HepG2 (cell line): ENCODE results near the gene YPEL5. TPM values are rescaled to one million over a fixed set of nuclear protein-coding genes. Genes with fewer than 3 reads are reported as not detected.

Source experiments
- ATAC-seq: fragments of 200-7000 bp; cut with Tn5 transposase; 3 replicates; pipeline ENCODE4 v1.9.1; 2020; ENCODE audit warnings: mild to moderate bottlenecking, moderate library complexity
- BruUV-seq: library from RNA; stranded (reverse); fragments of 400-500 nt; replicated peaks from 2 replicates; lab custom pipeline; 2021; lab: Mats Ljungman, UMichigan
- CTCF ChIA-PET: fragments of 300-600 bp; formaldehyde crosslinking; extraction: SDS; loops from one replicate; lab custom pipeline; 2021; ENCODE audit warnings: low total read pairs, inconsistent platforms, low intra/inter-chr PET ratio; lab: Yijun Ruan, JAX
- POLR2A ChIA-PET: fragments of 350-600 bp; sonication (Branson Sonifier 250); formaldehyde crosslinking; loops from one replicate; lab custom pipeline; 2020; ENCODE audit warnings: antibody characterized with exemption, inconsistent platforms; lab: Yijun Ruan, JAX
- DNase-seq: peaks from one replicate; pipeline ENCODE4 v3.0.0-alpha.2; 2015; ENCODE audit warnings: low spot score
- FAIRE-seq: peaks from 3 replicates; lab custom pipeline; 2011; peaks lifted over from hg19 to GRCh38; lab: Jason Lieb, UNC
- H2AFZ ChIP-seq: one replicate; pipeline ENCODE4 v1.6.1; 2011; ENCODE audit warnings: low read length, inconsistent platforms
- H3K27ac ChIP-seq: fragments of 300-600 bp; 3 replicates; pipeline ENCODE4 v1.8.0; 2011; ENCODE audit warnings: mixed run types, mild to moderate bottlenecking, mixed read lengths, low read length, inconsistent platforms; ENCODE audit not compliant: insufficient read depth; ENCODE audit errors: extremely low read length
- H3K27me3 ChIP-seq, 2 experiments: fragments of 200-600 bp in 1 of 2; 2 replicates in 1 of 2; 3 replicates in 1 of 2; pipeline versions ENCODE4 v1.6.0 to v1.8.0; 2011; ENCODE audit warnings: low read length in 2 of 2, mild to moderate bottlenecking in 2 of 2, moderate library complexity in 2 of 2, inconsistent platforms in 1 of 2; ENCODE audit not compliant: insufficient read depth in 2 of 2, control insufficient read depth in 1 of 2
- H3K36me3 ChIP-seq, 2 experiments: fragments of 200-600 bp in 1 of 2; replicated peaks in 1 of 2; 2 replicates in 1 of 2; 3 replicates in 1 of 2; pipeline versions ENCODE4 v1.5.1 to v1.8.0; 2011; ENCODE audit warnings: low read length in 2 of 2, inconsistent platforms in 1 of 2; ENCODE audit not compliant: insufficient read depth in 2 of 2, control insufficient read depth in 1 of 2
- H3K4me1 ChIP-seq: 2 replicates; pipeline ENCODE4 v1.5.1; 2012; ENCODE audit warnings: low read length, inconsistent platforms; ENCODE audit not compliant: insufficient read depth
- H3K4me2 ChIP-seq: 2 replicates; pipeline ENCODE4 v1.6.0; 2011; ENCODE audit warnings: low read depth, low read length, inconsistent platforms
- H3K4me3 ChIP-seq, 3 experiments: fragments of 200-600 bp in 1 of 3; sonication (generic), shearing (Covaris generic) in 1 of 3; replicated peaks in 1 of 3; 2 replicates each; pipeline ENCODE4 v1.5.1; 2011 to 2016; ENCODE audit warnings: low read length in 3 of 3, inconsistent platforms in 2 of 3, low read depth in 2 of 3, mild to moderate bottlenecking in 2 of 3, control low read depth in 1 of 3, mixed read lengths in 1 of 3; ENCODE audit not compliant: insufficient read depth in 1 of 3
- H3K79me2 ChIP-seq: one replicate; pipeline ENCODE4 v1.6.1; 2011; ENCODE audit warnings: low read length, inconsistent platforms; ENCODE audit not compliant: insufficient read depth
- H3K9ac ChIP-seq: 2 replicates; pipeline ENCODE4 v1.6.0; 2011; ENCODE audit warnings: mild to moderate bottlenecking, low read depth, low read length, inconsistent platforms; ENCODE audit not compliant: insufficient read depth
- H3K9me3 ChIP-seq: 2 replicates; pipeline ENCODE4 v1.5.1; 2012; ENCODE audit warnings: mild to moderate bottlenecking, low read length
- H4K20me1 ChIP-seq: 2 replicates; pipeline ENCODE4 v1.6.0; 2011; ENCODE audit warnings: inconsistent platforms, mild to moderate bottlenecking, low read length, moderate library complexity; ENCODE audit not compliant: insufficient read depth
- ATAD3A ChIP-seq: sonication (generic); formaldehyde crosslinking; IDR thresholded peaks from 2 replicates; pipeline ENCODE4 v1.4.0; 2020; ENCODE audit warnings: missing genetic modification reagents
- CCDC6 ChIP-seq: sonication (generic); formaldehyde crosslinking; IDR thresholded peaks from 2 replicates; pipeline ENCODE4 v1.8.1; 2022; ENCODE audit warnings: mild to moderate bottlenecking, missing genetic modification reagents, moderate library complexity
- FOSL2 ChIP-seq: sonication (generic); formaldehyde crosslinking; IDR thresholded peaks from 2 replicates; pipeline ENCODE4 v1.4.0; 2020; ENCODE audit warnings: missing genetic modification reagents
- GATAD2A ChIP-seq: IDR thresholded peaks from 2 replicates; pipeline ENCODE4 v1.6.1; 2016
- HNRNPLL ChIP-seq: fragments of 200-400 bp; formaldehyde crosslinking; IDR thresholded peaks from 2 replicates; pipeline ENCODE4 v1.6.1; 2017; ENCODE audit warnings: mild to moderate bottlenecking, low read depth, low read length; ENCODE audit not compliant: poor library complexity, severe bottlenecking
- HOXA9 ChIP-seq: sonication (generic); formaldehyde crosslinking; IDR thresholded peaks from 2 replicates; pipeline ENCODE4 v1.8.1; 2022; ENCODE audit warnings: missing genetic modification reagents, mild to moderate bottlenecking, moderate library complexity, borderline replicate concordance
- KLF13 ChIP-seq: sonication (generic); formaldehyde crosslinking; IDR thresholded peaks from 2 replicates; pipeline ENCODE4 v1.4.0; 2020; ENCODE audit warnings: mild to moderate bottlenecking, missing genetic modification reagents
- MEIS1 ChIP-seq: sonication (generic); formaldehyde crosslinking; IDR thresholded peaks from 2 replicates; pipeline ENCODE4 v1.9.0; 2021; ENCODE audit warnings: mild to moderate bottlenecking, missing genetic modification reagents, moderate library complexity, borderline replicate concordance
- PAXIP1 ChIP-seq: sonication (generic); formaldehyde crosslinking; conservative IDR thresholded peaks from 2 replicates; pipeline ENCODE4 v1.4.0; 2020; ENCODE audit warnings: mild to moderate bottlenecking, missing genetic modification reagents, moderate library complexity
- SIX1 ChIP-seq: sonication (generic); formaldehyde crosslinking; IDR thresholded peaks from 2 replicates; pipeline ENCODE4 v1.4.0; 2020; ENCODE audit warnings: missing genetic modification reagents, borderline replicate concordance
- SP140L ChIP-seq: sonication (generic); formaldehyde crosslinking; IDR thresholded peaks from 2 replicates; pipeline ENCODE4 v1.4.0; 2020; ENCODE audit warnings: missing genetic modification reagents, borderline replicate concordance
- ZBTB21 ChIP-seq: sonication (generic); formaldehyde crosslinking; IDR thresholded peaks from 2 replicates; pipeline ENCODE4 v1.4.0; 2020; ENCODE audit warnings: missing genetic modification reagents
- ZBTB34 ChIP-seq: sonication (generic); formaldehyde crosslinking; IDR thresholded peaks from 2 replicates; pipeline ENCODE4 v1.8.0; 2022; ENCODE audit warnings: mild to moderate bottlenecking, missing genetic modification reagents
- ZFP41 ChIP-seq: sonication (generic); formaldehyde crosslinking; IDR thresholded peaks from 2 replicates; pipeline ENCODE4 v1.4.0; 2020; ENCODE audit warnings: mild to moderate bottlenecking, missing genetic modification reagents, borderline replicate concordance
- ZMYM2 ChIP-seq: sonication (generic); formaldehyde crosslinking; IDR thresholded peaks from 2 replicates; pipeline ENCODE4 v1.8.0; 2022; ENCODE audit warnings: mild to moderate bottlenecking, missing genetic modification reagents
- ZNF20 ChIP-seq: sonication (generic); formaldehyde crosslinking; IDR thresholded peaks from 2 replicates; pipeline ENCODE4 v1.4.0; 2020; ENCODE audit warnings: mild to moderate bottlenecking, moderate library complexity, missing genetic modification reagents
- ZNF530 ChIP-seq: sonication (generic); formaldehyde crosslinking; IDR thresholded peaks from 2 replicates; pipeline ENCODE4 v1.5.0; 2020; ENCODE audit warnings: low read depth, mild to moderate bottlenecking, missing genetic modification reagents
- WGBS: methylation state at CpG from one replicate; pipeline ENCODE4 v1.1.6; 2017; ENCODE audit warnings: low lambda C conversion rate; 5-methylcytosine and 5-hydroxymethylcytosine counted together
- in situ Hi-C: cut with HindIII; loops from 2 replicates; pipeline ENCODE4 v1.10.0; 2017; ENCODE audit warnings: low pct_unique_long_range_greater_than_20kb; ENCODE audit not compliant: extremely low pct_ligation_motif_present
- intact Hi-C: fragments of 100-400 bp; cut with micrococcal nuclease; formaldehyde crosslinking; loops from one replicate; pipeline ENCODE4 v1.10.0; 2022; ENCODE audit not compliant: unreplicated experiment
- polyA plus RNA-seq, 8 experiments: library from polyadenylated mRNA; depleted of rRNA in 3 of 8; stranded (reverse) in 7 of 8; unstranded in 1 of 8; fragments of >200 nt; fragmentation: Illumina TruSeq in 4 of 8; extraction: Trizol in 4 of 8; gene quantifications; 2 replicates each; pipeline versions ENCODE4 v1.2.1 to v1.2.3, GENCODE V29; 2011 to 2016; ENCODE audit warnings: low read depth in 4 of 8, missing spikeins in 1 of 8, mixed read lengths in 1 of 8; ENCODE audit not compliant: insufficient read depth in 1 of 8
- total RNA-seq, 5 experiments: library from RNA; depleted of rRNA; stranded (reverse); fragments of >200 nt; fragmentation: Illumina TruSeq; extraction: Trizol; gene quantifications; 2 replicates each; pipeline ENCODE4 v1.2.3, GENCODE V29; 2016; ENCODE audit warnings: low read depth in 1 of 5

Gene YPEL5
- total and polyA plus RNA-seq, 2 of the 13 experiments (the other 11 are each of a cell fraction or from before 2014, with no cell fraction given) = 12.7 to 49.7 TPM

- H3K9ac ChIP-seq = no peak overlapping the region
- no peaks in the 10 kb centered on the region for H3K79me2 ChIP-seq
- in situ Hi-C loops = no loop called here
- H3K4me1 ChIP-seq = no peaks in the 10 kb centered on the region
- no TSS peak for BruUV-seq
- no peaks in the 10 kb centered on the region for H3K36me3 ChIP-seq
- DNase-seq (no peak), ATAC-seq (no peak), FAIRE-seq (no peak)
- no peak overlapping the region for H3K4me3 ChIP-seq
- peaks cover 0 to 19% of the 10 kb centered on the region in 2 experiments; a peak in 1 of 5 replicates for H3K27me3 ChIP-seq
- TF ChIP-seq FOSL2 (CRISPR knock-in tag) (no peak), GATAD2A (CRISPR knock-in tag) (no peak), ZMYM2 (CRISPR knock-in tag) (no peak), KLF13 (CRISPR knock-in tag) (no peak), ZBTB34 (CRISPR knock-in tag) (no peak), SIX1 (CRISPR knock-in tag) (no peak), CCDC6 (CRISPR knock-in tag) (no peak), PAXIP1 (CRISPR knock-in tag) (no peak), ZNF20 (CRISPR knock-in tag) (no peak), SP140L (CRISPR knock-in tag) (no peak), ZFP41 (CRISPR knock-in tag) (no peak), HOXA9 (no peak), MEIS1 (CRISPR knock-in tag) (no peak), ZBTB21 (CRISPR knock-in tag) (no peak), ZNF530 (no peak), ATAD3A (CRISPR knock-in tag) (no peak), HNRNPLL (no peak)
- H3K9me3 ChIP-seq = no peaks in the 10 kb centered on the region
- intact Hi-C loops = no loop called here
- no peak overlapping the region for H3K27ac ChIP-seq
- H3K4me2 ChIP-seq = no peak overlapping the region
- CTCF ChIA-PET = no interaction called here
- POLR2A ChIA-PET = no interaction called here
- H2AFZ ChIP-seq = no peak overlapping the region
- no peaks in the 10 kb centered on the region for H4K20me1 ChIP-seq
- WGBS = 72% methylated on average over 10 of the region's 10 CpGs
Measured at GRCh38 chr2:30191107-30191506, 44.3 kb downstream of the YPEL5 start.
